Left lung (tissue), 14 donors: ENCODE measurements around the gene RRAGC. TPM values are rescaled to one million over a fixed set of nuclear protein-coding genes. Genes with fewer than 3 reads are reported as not detected.

Experiments used
- ATAC-seq: fragments of 200-7000 bp; cut with Tn5 transposase; one replicate; pipeline ENCODE4 v1.9.1; 2020; ENCODE audit warnings: moderate library complexity
- DNase-seq, 4 donors: peaks; one replicate each; pipeline ENCODE4 v3.0.0-alpha.2; 2013 to 2020
- H3K27ac ChIP-seq, 2 donors: fragments of 200-600 bp; sonication (generic) in 1 of 2; one replicate each; pipeline versions ENCODE4 v1.5.0 to v1.8.0; 2020 to 2021
- H3K27me3 ChIP-seq, 2 donors: fragments of 200-600 bp; sonication (generic) in 1 of 2; one replicate each; pipeline versions ENCODE4 v1.5.0 to v1.8.0; 2020 to 2021
- H3K36me3 ChIP-seq, 2 donors: fragments of 200-600 bp; sonication (generic) in 1 of 2; one replicate each; pipeline versions ENCODE4 v1.5.0 to v1.8.0; 2020 to 2021
- H3K4me1 ChIP-seq, 2 donors: fragments of 200-600 bp; one replicate each; pipeline ENCODE4 v1.8.0; 2021
- H3K4me3 ChIP-seq, 2 donors: fragments of 200-600 bp; sonication (generic) in 1 of 2; one replicate each; pipeline versions ENCODE4 v1.5.0 to v1.8.0; 2020 to 2021; ENCODE audit warnings: mild to moderate bottlenecking in 1 of 2
- H3K9me3 ChIP-seq, 2 donors: fragments of 200-600 bp; sonication (generic) in 1 of 2; one replicate each; pipeline versions ENCODE4 v1.5.0 to v1.8.0; 2020 to 2021
- intact Hi-C, 2 donors: fragments of 100-400 bp; cut with DNase I; formaldehyde crosslinking; loops; one replicate each; pipeline versions ENCODE4 v1.11.2 to v1.14.2; 2022
- long read RNA-seq, 12 donors: library from polyadenylated mRNA in 2 of 12; unstranded in 2 of 12; transcript quantifications; one replicate each; pipeline ENCODE4 v2.0.0 and lab custom pipeline, GENCODE V29; 2019 to 2026
- polyA plus RNA-seq, 6 donors: library from polyadenylated mRNA; unstranded; fragments of 120-200 nt; gene quantifications; one replicate each; pipeline ENCODE4 v1.2.1, GENCODE V29; 2013; ENCODE audit not compliant: insufficient read length in 6 of 6
- total RNA-seq, 2 donors: library from RNA; stranded (reverse); fragmentation: NEBNext Ultra II Directional; extraction: Animal tissue kit (Norgen Biotek cat#: 25700); gene quantifications; one replicate each; pipeline ENCODE4 v1.2.1, GENCODE V29; 2021
- TF ChIP-seq, protein P1 (sequence below), 2 donors: fragments of 200-600 bp; sonication (generic) in 1 of 2; IDR thresholded peaks; one replicate each; pipeline versions ENCODE4 v1.5.0 to v1.8.0; 2021; ENCODE audit warnings: antibody characterized with exemption in 2 of 2
- donor health status: DM: no; HTN: yes; CAD: no.
- donor health status: DM: no; HTN: no; CAD: no.

Gene RRAGC, protein sequence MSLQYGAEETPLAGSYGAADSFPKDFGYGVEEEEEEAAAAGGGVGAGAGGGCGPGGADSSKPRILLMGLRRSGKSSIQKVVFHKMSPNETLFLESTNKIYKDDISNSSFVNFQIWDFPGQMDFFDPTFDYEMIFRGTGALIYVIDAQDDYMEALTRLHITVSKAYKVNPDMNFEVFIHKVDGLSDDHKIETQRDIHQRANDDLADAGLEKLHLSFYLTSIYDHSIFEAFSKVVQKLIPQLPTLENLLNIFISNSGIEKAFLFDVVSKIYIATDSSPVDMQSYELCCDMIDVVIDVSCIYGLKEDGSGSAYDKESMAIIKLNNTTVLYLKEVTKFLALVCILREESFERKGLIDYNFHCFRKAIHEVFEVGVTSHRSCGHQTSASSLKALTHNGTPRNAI
- total RNA-seq (10 to 100 TPM; 31.7 to 40.0 TPM), polyA plus RNA-seq (10 to 100 TPM; 24.8 to 34.5 (median 30.8) TPM)
- long read RNA-seq, donor 1, transcript RRAGC-201 (7 exons, 2,732 nt) = major isoform, 9 of 11 reads
- long read RNA-seq, donor 1, partial matches to known transcripts = 0 of 11 reads
- long read RNA-seq, donor 1, other reads (novel, unspliced or antisense) = 0 of 11 reads
- long read RNA-seq, donor 2, transcript RRAGC-201 (7 exons, 2,732 nt) = major isoform, 15 of 17 reads
- long read RNA-seq, donor 2, partial matches to known transcripts = 0 of 17 reads
- long read RNA-seq, donor 2, other reads (novel, unspliced or antisense) = 0 of 17 reads
- long read RNA-seq, donor 3, transcript RRAGC-201 (7 exons, 2,732 nt) = major isoform, 13 of 13 reads
- long read RNA-seq, donor 3, partial matches to known transcripts = 0 of 13 reads
- long read RNA-seq, donor 3, other reads (novel, unspliced or antisense) = 0 of 13 reads
- long read RNA-seq, donor 4, partial matches to known transcripts = 0 of 1 reads
- long read RNA-seq, donor 4, other reads (novel, unspliced or antisense) = 1 of 1 reads
- long read RNA-seq, donor 5, partial matches to known transcripts = 0 of 2 reads
- long read RNA-seq, donor 5, other reads (novel, unspliced or antisense) = 0 of 2 reads
- long read RNA-seq, donor 6, transcript RRAGC-201 (7 exons, 2,732 nt) = major isoform, 10 of 18 reads
- long read RNA-seq, donor 6, partial matches to known transcripts = 7 of 18 reads
- long read RNA-seq, donor 6, other reads (novel, unspliced or antisense) = 0 of 18 reads
- long read RNA-seq, donor 7, partial matches to known transcripts = 0 of 4 reads
- long read RNA-seq, donor 7, other reads (novel, unspliced or antisense) = 0 of 4 reads
- long read RNA-seq, donor 8, transcript RRAGC-201 (7 exons, 2,732 nt) = major isoform, 13 of 13 reads
- long read RNA-seq, donor 8, partial matches to known transcripts = 0 of 13 reads
- long read RNA-seq, donor 8, other reads (novel, unspliced or antisense) = 0 of 13 reads
- long read RNA-seq, donor 9 = 0 reads
- long read RNA-seq, donor 10 = 0 reads
- long read RNA-seq, donor 11, transcript RRAGC-201 (7 exons, 2,732 nt) = major isoform, 15 of 18 reads
- long read RNA-seq, donor 11, partial matches to known transcripts = 0 of 18 reads
- long read RNA-seq, donor 11, other reads (novel, unspliced or antisense) = 0 of 18 reads
- long read RNA-seq, donor 12, transcript RRAGC-201 (7 exons, 2,732 nt) = major isoform, 8 of 9 reads
- long read RNA-seq, donor 12, partial matches to known transcripts = 0 of 9 reads
- long read RNA-seq, donor 12, other reads (novel, unspliced or antisense) = 0 of 9 reads

DNA sequence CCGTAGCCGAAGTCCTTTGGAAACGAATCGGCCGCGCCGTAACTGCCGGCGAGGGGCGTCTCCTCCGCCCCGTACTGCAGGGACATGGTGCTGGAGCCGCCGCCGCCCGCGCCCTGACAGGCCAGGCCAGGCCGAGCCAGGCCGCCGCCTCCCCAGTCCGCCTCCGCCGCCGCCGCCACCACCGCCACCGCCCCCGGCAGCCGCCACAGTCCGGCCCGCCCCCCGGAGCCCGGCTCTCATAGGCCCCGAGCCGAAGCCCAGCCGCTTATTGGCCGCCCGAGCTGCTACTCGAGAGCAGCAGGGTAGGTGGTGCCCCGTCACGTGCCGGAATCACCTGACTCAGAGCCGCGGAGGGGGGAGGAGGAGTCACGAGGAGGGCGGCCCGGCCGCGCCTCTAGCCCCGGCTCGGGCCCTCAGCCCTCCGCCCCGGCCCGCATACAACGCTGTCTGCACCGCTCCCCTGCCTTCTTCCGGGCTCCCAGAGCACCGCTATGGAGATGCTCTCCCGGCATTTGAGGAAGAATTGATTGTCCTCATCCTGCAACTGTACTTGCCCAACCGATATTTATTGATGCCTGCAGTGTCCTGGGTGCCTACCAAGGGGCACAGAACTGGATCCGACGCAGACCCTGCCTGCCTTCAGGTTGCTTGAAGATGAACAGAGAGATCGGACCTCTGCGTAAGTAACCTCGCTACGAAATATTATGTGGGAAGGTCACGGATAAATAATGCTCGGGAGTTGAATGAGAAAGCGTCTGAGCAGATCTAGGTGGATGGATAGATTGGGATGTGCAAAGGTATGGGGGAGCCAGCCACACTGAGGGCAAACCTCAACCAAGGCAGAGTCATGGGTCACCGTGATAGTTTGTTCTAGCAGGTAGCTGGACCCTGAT, at the start of gene RRAGC:
TSS of gene RRAGC (minus strand) at position 212 of the 893 bp plus-strand sequence. CDS start at position 86, 126 bp downstream.
- TF ChIP-seq, protein P1, sequence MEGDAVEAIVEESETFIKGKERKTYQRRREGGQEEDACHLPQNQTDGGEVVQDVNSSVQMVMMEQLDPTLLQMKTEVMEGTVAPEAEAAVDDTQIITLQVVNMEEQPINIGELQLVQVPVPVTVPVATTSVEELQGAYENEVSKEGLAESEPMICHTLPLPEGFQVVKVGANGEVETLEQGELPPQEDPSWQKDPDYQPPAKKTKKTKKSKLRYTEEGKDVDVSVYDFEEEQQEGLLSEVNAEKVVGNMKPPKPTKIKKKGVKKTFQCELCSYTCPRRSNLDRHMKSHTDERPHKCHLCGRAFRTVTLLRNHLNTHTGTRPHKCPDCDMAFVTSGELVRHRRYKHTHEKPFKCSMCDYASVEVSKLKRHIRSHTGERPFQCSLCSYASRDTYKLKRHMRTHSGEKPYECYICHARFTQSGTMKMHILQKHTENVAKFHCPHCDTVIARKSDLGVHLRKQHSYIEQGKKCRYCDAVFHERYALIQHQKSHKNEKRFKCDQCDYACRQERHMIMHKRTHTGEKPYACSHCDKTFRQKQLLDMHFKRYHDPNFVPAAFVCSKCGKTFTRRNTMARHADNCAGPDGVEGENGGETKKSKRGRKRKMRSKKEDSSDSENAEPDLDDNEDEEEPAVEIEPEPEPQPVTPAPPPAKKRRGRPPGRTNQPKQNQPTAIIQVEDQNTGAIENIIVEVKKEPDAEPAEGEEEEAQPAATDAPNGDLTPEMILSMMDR (IDR thresholded peaks at IDR 0.05) = no peak
- peak; percentile 96 for ATAC-seq
- Histone ChIP-seq H3K9me3 (no peaks in the 10 kb centered on the region), H3K36me3 (peaks cover 0 to 39% of the 10 kb centered on the region in 2 donors), H3K27ac (peak within 1 kb of the TSS; percentile 89 to 90), H3K4me1 (peaks cover 16 to 66% of the 10 kb centered on the region in 2 donors), H3K27me3 (no peaks in the 10 kb centered on the region), H3K4me3 (peak within 1 kb of the TSS; percentile 96 to 100)
- DNase-seq = peak; percentile 94 to 100 (median 99)
- intact Hi-C loops = no loop called here

DNA sequence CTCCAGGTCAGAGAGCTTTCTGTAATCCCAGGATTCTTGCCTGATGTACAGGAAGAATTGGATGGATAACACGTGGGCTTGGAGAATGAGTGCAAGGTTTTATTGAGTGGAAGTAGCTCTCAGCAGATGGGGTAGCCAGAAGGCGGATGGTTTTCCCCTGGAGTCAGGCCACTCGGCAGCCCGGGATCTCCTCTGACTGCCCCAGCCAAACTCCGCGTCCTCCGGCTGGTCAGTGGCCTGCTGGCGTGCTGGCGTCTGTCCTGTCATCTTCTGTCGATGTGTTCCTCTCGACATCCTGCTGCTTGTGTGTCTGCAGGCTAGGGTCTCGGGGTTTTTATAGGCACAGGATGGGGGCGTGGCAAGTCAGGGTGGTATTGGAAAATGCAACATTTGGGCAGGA, 49.2 kb upstream of the RRAGC start:
- Histone ChIP-seq H3K4me1 (no peaks in the 10 kb centered on the region), H3K36me3 (no peaks in the 10 kb centered on the region), H3K4me3 (no peak overlapping the region), H3K27me3 (no peaks in the 10 kb centered on the region), H3K27ac (no peak overlapping the region), H3K9me3 (peaks cover 0 to 18% of the 10 kb centered on the region in 2 donors)
- intact Hi-C loops = no loop called here
- ATAC-seq = no peak
- no peak for DNase-seq
- TF ChIP-seq, protein P1 (IDR thresholded peaks at IDR 0.05) = no peak

DNA sequence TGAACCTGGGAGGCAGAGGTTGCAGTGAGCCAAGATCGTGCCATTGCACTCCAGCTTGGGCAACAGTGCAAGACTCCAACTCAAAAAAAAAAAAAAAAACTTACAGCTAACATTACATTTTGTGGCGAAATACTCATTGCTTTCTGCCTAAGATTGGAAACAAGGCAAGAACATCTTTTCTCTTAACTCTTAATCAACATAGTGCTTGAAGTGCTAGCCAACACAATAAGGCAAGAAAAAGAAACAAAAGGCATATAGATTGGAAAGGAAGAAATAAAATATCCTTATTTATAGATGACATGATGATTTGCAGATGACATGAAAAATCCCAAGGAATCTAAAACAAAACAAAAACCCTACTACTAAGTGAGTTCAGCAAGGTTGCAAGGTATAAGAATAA, 46.4 kb upstream of the RRAGC start:
- no peaks in the 10 kb centered on the region for H3K4me1 ChIP-seq
- ATAC-seq = no peak
- TF ChIP-seq, protein P1 (IDR thresholded peaks at IDR 0.05) = no peak
- no peak overlapping the region for H3K27ac ChIP-seq
- no peak overlapping the region for H3K4me3 ChIP-seq
- H3K36me3 ChIP-seq = no peaks in the 10 kb centered on the region
- no peak for DNase-seq
- peaks cover 0 to 18% of the 10 kb centered on the region in 2 donors for H3K9me3 ChIP-seq
- H3K27me3 ChIP-seq = no peaks in the 10 kb centered on the region
- intact Hi-C loops = no loop called here

DNA sequence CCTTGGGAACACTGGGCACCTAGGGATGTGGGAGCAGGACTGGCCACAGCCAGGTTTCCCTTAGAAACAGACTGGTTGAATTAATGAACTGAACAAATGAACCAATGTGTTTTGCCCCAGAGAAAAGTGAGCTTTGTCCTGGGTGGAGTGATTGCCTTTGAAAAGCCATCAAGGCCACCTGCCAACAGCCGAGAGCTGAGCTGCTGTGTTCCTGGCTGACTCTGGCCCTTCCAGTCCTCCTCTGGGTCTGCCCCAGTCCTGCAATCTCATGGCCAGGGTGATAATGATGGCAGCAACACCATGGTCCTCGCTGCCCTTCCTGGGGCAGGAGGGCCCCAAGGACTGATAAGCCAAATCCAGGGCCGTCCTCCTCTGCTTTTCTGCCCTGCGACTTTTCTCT, 40.0 kb upstream of the RRAGC start:
- H3K4me1 ChIP-seq = no peaks in the 10 kb centered on the region
- H3K27ac ChIP-seq = no peak overlapping the region
- ATAC-seq = no peak
- intact Hi-C loops = no loop called here
- H3K9me3 ChIP-seq = no peaks in the 10 kb centered on the region
- H3K27me3 ChIP-seq = no peaks in the 10 kb centered on the region
- no peak overlapping the region for H3K4me3 ChIP-seq
- DNase-seq = no peak
- H3K36me3 ChIP-seq = no peaks in the 10 kb centered on the region
- TF ChIP-seq, protein P1 (IDR thresholded peaks at IDR 0.05) = no peak
